Measurements from ENCODE around the gene CUEDC1.

The CUEDC1 gene

DNA sequence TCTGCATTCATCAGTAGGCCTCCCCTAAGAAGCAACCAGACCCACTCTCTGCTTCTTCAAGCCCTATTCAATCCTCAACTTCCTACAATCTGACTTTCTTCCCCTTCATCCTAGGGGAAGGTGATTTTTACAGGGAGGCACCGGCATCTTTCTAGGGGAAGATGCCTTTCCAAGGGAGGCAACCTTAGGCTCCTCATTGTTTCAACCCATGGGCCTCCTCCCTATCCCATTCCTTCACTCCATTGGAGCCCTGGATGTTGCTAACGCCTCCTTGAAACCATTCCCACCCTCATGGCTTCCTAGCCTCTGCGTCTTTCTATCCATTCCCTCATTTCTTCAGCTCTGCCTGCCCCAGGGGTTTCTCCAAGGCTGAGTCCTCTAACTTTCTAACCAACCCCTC lies 2.7 kb upstream of the CUEDC1 start:
- DNase-seq (ENCODE audit: low read depth in 4 of 4, low spot score in 1 of 4) = no peak

DNA sequence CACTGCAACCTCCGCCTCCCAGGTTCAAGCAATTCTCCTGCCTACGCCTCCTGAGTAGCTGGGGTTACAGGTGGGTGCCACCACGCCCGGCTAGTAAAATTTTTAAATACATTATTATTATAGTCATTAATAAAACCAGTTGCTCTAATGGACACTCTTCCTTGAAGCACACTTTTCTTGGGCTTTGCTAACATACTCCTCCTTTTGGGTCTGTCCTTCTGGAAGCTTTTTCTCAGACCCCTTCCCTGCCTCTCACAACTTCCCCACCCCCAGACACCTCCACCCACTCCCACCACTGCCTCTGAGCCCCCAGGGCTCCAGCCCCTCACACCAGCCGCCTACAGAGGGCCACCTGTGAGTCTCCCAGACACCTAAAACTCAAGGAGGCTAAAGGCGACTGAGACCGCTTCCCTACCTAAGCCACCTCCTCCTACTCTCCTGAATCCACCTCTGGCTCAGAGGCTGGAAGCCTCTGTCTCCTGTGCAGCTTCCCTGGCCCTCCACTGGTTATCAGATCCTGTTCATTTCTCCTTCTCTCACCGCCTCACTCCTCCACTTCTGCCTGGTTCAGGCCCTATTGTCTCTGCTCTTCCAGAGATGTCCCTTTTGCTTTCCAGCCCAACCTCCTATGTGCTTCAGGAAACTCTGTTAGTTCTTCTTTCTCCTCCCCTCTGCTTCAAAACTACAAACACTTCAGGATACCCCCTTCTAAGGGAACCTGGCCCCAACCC lies 2.1 kb upstream of the CUEDC1 start:
- DNase-seq (ENCODE audit: low read depth in 4 of 4, low spot score in 1 of 4) = no peak

DNA sequence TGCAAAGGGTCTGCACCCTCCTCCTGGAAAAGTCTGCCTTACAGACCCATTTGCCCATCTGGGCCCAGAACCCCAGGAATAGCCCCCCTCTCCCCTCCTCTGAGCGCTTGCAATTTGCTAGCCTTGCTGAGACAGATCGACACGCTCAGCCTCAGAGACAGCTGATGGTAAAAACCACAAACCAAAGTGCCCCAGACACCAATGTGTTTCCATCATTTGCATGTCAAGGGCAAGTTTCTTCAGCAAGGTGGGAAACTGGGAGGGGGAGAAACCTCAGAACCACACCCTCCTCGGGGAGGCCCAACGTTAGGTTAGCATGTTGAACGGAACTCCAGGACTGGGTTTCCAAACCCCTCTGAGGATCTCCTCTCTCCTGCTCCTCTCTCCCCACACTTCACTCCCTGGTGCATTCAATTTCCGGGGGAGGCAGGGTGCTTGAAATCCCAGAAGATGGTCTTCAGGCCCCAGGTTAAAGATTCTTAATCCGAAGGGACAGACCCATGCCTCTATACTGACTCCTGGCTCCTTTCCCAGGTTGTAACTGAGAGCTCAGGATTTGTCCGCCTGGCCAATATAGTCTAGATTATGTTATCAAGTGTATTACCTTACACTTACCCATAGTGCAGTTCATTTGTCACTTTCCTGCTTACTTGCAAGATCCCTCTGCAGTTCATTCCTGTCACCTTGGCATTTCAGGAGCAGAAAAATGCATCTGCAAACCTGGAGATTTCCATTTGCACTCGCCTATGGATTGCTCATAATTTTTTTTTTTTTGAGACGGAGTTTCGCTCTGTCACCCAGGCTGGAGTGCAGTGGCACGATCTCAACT lies 1.3 kb upstream of the CUEDC1 start:
- DNase-seq (ENCODE audit: low read depth in 4 of 4, low spot score in 1 of 4) = no peak

DNA sequence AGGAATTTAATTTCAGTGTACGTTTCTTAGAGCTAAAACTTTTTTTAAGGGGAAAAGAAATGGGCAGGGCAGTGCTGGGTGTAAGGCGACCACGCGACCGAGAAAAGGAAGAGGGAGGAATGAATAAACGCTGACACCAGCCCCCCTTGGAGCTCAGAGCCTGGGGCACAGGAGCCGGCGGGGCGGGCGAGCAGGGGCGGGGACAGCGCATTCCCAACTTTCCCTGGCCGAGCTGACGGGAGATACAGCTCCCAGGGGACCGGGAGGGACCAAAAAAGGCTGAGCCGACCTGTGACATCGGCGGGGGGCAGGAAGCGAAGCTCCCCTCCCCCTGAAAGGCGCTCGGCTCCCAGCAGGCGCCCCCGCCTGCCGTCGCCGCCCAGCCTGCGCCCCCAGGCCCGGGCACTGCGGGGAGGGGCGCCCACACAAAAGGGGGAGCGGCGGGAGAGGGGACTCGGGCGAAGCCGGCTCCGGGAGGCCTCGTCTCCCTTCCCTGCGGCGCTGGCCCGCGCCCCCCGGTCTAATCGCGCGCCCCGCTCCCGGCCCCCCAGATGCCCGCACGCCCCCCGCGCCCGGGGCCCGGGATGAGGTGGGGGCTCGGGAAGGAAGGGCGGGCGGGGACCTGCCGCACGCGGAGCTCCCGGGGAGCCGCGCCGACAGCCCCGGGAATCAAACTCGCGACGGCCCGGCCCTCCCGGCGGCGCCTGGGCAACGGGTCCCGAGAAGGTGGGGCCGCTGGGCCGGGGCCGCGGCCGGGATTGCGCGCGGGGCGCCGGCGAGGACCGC lies 622 bp downstream of the CUEDC1 start:
- DNase-seq (ENCODE audit: low read depth in 4 of 4, low spot score in 1 of 4) = no peak

DNA sequence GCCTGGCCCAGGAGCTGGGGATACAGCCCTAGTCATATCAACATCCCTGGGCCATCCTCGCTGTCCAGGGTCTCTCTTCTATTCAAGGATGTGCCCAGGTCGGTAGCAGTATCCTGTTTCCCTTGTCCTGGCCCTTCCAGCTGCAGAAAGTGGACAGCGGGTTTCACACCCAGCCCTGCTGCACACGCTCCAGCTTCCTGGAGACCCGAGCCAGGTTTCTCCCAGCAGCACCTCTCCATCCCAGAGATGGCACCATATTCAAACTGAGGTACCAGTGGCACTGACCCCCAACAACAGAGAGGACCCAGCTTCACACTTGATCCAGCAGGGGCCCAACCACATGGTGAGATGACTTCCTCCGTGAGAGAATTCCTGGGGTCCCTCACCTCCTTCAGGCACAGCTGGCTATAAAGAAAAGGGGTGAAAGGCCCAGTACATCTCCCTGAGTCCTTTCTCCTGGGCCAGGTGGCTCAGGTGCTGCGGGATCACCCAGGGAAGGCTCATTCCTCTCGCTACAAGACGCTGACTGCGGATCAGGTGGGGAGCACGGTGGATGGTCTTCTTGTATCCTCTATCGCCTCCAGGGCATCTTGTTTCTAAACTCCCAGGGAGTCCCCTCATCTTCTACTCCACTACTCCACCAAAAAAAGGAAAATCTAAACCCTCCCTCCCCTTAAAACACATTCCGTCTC lies 1.4 kb downstream of the CUEDC1 start:
- no peak for DNase-seq (ENCODE audit: low read depth in 4 of 4, low spot score in 1 of 4)

DNA sequence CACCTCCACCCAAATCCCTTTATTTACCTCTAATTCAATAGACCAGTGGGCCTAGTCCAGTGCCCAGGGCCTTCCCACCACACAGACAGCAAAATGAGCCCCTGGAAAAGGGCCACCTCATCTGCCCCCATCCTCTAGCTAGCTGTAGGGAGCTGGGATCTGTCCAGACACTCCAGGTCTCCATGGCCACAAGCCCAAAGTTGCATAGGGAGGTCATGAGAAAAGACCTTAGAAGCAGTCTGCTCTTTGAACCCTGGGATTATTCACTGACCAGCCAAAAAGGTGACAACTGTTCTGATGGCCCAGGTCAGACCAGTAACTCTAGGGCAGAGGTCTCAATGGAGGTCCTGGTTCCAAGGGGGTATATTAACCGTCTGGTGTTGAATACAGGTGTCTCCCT lies 2.0 kb downstream of the CUEDC1 start:
- DNase-seq (ENCODE audit: low read depth in 4 of 4, low spot score in 1 of 4) = no peak

DNA sequence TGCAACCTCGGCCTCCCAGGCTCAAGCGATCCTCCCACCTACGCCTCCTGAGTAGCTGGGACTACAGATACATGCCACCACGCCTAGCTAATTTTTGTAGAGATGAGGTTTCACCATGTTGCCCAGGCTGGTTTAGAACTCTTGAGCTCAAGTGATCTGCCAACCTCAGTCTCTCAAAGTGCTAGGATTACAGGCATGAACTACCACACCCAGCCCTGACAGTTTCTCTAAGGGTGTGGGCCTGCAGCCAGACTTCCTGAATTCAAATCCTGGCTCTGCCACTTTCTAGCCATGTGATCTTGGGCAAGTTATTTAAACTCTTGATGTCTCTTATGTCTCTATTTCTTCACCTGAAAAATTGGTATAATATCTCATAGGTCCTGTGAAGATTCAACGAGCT lies 5.6 kb downstream of the CUEDC1 start:
- no peak for DNase-seq (ENCODE audit: low read depth in 4 of 4, low spot score in 1 of 4)

DNA sequence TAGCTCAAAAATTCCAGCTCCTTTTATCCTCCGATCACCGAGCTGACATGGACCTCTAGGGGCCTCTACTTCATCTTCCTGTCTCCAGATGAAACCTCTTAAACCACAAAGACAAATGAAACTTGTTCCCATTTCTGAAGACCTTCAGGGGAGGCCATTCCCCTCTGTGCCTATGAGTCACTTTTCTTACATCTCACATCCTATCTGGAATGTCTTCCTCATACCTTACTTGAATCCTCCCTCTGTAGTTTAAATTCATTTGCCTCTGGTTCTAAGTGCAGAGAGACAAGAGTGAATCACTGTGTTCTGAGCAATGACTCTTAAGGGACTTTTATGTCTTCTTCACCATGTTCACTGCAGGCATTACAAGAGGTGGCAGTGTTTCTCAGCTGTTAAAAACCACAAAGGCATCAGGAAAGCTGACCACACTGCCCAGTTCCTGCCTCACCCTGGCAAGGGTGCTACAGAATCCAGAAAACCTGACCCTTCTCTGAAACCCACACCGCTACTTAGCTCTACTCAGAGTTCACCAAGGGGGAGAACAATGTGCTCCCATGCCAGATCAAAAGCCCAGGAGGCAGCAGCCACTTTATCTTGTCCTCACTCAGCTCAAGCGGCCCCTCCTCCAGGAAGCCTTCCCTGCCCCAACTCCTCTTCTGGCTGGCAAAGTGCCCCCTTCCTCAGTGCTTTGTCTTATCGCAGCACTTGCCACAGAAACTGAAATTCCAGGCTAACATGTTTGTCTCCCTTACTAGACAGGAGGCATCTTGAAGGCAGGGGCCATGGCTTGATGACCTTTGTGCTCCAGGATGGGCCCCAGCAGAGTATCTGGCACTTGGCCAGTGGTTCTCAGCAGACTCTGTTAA lies 6.4 kb downstream of the CUEDC1 start:
- DNase-seq (ENCODE audit: low read depth in 4 of 4, low spot score in 1 of 4) = no peak

DNA sequence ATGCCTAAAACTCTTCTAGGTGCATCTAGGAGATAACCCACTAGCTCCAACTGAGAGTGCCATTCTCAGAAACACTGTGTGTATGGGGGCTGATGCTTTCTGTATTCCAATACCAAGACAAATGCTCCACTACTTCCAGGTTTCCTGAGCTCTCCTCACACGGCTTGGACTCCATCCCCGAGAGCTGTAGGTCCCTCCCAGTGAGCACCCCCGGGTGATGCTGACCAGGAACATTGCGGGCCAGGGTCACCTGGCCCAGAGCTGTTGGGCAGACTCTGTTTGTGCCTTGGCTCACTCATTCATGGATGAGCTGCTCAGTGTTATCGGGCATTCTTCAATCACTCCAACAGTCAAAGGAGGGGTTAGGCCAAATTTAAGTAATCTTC lies 7.0 kb downstream of the CUEDC1 start:
- DNase-seq (ENCODE audit: low read depth in 4 of 4, low spot score in 1 of 4) = no peak

DNA sequence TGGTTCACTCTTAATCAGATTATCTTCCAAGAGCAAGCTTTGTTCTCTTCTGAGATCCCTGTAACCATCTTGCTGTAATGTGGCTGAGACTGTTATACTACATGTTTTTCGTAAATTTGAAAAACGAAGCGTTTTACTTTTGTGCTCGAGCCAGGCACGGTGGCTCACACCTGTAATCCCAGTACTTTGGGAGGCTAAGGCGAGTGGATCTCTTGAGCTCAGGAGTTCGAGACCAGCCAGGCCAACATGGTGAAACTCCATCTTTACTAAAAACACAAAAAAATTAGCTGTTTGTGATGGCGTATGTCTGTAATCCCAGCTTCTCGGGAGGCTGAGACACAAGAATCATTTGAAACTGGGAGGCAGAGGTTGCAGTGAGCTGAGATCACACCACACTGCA lies 7.8 kb downstream of the CUEDC1 start:
- no peak for DNase-seq (ENCODE audit: low read depth in 4 of 4, low spot score in 1 of 4)

DNA sequence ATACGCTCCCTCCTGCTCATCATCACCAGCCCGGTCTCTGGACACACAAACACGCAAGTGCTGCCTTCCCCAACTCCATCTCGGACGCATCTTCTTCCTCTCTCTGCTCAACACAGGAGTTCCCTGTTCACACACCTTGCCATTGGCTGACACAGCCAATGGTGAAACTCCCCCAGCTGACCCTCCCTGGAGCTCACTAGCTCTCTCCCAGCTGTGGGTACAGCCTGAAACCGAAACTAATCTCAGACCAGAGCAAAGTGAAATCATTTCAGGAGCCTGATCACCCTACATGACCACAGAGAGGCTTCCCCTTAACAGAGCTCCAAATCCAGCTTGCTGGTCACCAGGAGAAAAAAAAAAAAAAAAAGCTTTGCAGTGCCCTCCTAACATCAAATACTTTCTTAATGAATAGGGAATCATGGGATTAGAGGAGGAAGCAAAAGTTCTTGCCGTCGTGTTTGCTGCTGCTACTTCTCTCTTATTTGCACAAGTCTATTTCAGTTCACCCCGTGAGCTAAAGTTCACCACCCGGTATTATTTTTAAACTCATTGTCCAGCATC lies 8.3 kb downstream of the CUEDC1 start:
- no peak for DNase-seq (ENCODE audit: low read depth in 4 of 4, low spot score in 1 of 4)

DNA sequence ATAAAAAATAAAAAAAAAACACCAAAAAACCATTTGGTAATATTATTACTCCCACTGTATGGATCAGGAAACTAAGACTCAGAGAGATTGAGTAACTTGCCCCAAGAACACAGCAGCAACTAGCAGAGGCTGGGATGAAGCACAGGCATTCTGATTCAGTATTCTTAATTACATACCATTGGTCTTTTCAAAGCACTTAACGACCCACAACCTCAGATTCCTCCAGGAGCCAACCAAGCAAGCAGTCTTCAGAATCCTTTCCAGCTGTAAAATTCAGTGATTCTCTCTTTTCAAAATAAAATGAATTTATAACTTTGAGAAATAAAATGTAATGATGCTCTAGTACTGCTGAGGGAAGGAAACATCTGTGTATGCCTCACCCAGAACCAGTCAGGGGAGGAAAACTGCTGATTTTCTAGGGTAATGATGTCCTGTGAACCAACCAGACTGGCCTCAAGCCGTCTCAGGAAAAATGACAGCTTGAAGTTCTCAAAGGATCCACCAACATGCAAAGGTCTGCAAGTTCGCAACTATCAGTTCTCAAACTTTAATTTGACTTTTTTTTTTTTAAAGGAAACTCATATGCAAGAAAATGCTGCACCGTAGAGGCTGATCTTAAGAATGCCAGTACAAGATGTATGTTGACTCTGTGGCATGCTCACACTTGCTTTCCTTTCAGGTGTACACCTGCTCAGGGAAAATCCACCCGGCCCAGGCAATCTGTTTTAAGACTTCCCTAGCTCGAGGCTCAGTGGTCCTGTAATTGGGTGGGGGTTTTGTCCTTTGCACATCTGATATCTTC lies 9.0 kb downstream of the CUEDC1 start:
- no peak for DNase-seq (ENCODE audit: low read depth in 4 of 4, low spot score in 1 of 4)

DNA sequence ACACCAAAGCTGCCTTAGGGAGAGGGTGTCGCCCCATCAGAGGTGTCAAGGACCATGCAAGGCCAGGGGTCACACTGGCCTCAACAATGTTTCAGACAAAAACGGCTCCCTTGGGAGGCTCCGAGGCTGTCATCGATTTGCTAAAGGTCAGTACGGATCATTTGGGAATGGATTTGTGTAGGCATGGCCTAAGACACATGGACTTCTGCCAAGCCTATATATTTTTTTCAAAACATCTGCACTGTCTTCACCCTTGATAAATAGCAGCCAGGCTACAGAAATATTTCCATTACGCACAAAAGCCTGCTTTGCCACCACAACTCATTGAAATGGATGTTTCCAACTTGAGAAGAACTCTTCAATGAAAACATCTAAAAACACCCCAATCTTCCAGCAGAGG lies 10.3 kb downstream of the CUEDC1 start:
- DNase-seq (ENCODE audit: low read depth in 4 of 4, low spot score in 1 of 4) = no peak

DNA sequence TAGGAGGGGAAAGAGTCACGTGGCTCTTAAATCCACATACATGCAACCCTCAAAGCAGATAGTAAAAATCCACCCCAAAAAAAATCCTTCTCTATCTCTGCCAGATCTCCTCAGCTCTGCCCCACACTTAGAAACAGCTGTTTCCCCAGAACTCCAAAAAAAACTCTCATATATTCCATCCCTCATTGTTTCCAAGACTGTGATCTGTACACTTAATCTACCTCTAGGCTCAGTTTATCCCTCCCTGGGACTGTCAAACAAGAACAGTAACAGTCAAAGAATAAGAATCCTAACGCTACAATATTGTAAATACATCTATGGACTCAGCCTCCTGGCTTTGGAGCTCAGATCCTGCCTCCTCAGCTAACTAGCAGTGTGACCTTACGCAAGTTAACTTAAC lies 11.6 kb downstream of the CUEDC1 start:
- no peak for DNase-seq (ENCODE audit: low read depth in 4 of 4, low spot score in 1 of 4)

DNA sequence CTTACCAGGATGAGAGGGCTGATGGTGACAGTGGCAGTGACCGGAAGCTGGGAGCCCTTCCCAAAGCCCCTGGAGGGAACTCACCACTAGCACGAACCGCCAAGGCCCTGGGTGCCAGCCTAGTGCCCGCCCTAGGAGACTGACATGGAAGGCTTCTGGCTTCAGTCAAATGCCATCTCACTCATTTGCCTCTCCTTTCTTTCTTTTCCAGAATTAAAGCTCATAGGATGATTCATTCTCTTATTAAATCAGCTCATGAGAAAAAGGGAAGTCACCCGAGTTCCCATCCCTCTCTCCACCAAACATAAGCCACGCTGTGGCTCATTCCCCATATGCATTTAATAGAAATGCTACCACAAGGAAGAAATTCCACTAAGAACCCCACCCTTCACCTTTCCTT lies 12.1 kb downstream of the CUEDC1 start:
- no peak for DNase-seq (ENCODE audit: low read depth in 4 of 4, low spot score in 1 of 4)

DNA sequence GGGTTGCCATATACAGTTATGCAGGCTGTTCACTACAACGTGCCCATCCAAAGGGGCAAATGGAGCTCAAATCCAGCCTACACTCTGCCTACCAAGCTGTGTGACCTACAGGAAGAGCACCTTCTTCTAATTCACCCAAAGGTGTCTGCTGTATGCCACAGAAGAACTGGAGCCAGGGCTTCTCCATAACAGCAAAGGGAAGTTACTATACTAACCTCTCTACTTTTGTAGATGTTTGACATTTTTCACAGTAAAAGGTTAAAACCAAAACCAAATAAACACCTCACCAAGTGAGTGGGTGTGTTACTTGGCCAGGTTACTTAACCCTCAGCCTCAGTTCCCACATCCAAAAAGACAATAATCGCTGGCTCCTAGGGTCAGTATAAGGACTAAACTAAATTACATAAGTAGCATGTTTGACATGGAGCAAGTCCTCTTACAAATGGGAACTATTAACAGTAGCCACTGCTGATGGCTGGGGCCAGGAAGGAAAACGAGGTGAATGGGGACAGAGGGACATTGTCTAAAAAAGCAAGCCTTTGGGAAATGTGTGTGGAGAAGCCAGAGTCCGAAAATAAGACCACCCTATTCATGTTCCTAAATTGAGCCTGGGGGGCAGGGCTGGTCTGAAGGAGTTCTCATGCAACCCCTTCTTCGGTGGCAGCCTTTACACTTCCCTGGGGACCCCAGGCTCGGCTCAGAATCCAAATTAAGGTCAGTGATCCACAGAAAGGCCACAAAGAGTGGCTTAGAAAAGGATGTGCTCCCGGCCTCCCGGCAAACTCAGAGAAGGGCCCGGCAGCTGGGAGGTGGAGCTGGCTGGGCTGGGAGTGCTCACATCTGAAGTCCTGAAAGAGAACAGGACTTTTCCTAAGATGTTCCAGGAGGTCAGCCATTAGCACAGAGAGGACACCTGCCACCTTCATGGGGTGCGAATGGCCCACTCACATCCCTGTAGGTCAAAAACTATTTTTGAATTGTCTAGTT lies 13.5 kb downstream of the CUEDC1 start:
- no peak for DNase-seq (ENCODE audit: low read depth in 4 of 4, low spot score in 1 of 4)

DNA sequence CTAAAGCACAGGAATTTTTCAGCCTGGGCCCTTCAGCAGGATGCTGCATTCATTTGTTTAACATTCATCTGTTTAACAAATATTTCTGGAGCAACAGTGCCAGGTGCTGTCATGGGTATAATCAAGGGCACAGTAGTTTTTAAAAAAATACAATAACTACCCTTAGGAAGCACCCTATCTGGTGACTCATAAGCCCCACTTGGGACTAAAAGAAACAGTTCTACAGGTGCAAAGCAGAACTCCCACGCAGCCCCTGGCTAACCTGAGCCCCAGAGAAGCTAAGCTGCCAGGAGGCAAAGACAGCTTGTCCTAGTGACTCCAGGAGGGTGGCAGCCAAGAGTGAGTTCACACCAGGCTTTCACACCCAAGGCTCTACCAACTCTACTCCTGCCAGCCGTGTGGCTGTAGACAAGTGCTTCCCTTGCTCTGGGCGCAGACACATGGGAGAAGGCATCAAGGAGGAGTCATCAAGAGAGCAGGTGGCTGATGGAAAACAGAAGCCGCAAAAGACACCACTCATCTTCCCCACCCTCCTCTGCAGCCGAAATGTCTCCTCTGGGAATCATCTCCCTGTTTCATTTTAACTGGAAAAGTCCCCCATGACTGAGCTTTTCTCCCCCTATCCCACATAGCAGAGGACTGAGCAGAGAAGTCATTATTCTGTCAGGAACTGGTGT lies 14.4 kb downstream of the CUEDC1 start:
- no peak for DNase-seq (ENCODE audit: low read depth in 4 of 4, low spot score in 1 of 4)

DNA sequence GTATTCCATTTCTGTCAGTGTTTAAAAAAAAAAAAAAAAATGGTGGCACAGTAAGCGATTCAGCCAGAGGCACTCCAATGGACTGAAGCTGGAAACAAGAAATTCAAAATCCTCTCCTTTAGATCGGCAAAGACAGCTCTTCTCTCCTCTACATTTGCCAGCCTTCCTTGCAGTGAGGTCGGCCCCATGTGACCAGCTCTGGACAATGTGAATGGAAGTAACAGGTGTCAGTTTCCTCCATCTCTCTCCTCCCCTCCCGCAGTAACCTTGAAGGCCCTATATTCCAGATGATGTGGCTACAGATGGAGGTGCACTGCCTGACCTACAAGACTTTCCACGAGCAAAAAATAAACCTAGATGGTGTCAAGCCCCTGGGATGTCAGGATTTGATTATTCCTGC lies 15.0 kb downstream of the CUEDC1 start:
- DNase-seq (ENCODE audit: low read depth in 4 of 4, low spot score in 1 of 4) = no peak
